ENCODE measurements around the gene TMEM144.

DNA sequence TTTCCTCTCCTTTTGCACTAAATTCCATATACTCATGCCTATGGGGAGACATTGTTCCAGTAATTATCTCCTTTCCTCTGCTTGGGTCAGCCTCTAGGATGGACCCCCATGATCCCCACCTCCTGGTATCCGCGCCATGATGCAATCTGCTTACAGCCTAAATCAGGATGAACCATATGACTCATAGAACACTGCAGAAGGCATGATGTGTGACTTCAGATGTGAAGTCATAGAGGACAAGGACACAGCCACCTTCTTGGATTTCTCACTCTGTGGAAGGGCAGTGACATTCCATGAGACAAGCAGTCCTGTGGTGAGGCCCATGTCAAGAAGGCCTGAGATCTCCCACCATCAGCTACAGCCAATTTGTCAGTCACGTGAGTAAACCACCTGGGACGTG, 9.0 kb upstream of the TMEM144 start:
- TF ChIP-seq EZH2phosphoT487 (IDR thresholded peaks at IDR 0.05; ENCODE audit: insufficient read depth, low read depth) = no peak
- TF ChIP-seq EZH2 (IDR thresholded peaks at IDR 0.05; ENCODE audit: insufficient read depth, poor library complexity, severe bottlenecking) = no peak

All from GM23248 (cell line).